Esophagus muscularis mucosa (tissue), 4 donors: ENCODE measurements around the gene FAM181A.

ENCODE experiments used
- CTCF ChIP-seq, 3 experiments: fragments of 200-600 bp in 2 of 3; fragments of 450-650 bp in 1 of 3; sonication (generic) in 2 of 3; IDR thresholded peaks; one replicate each; pipeline ENCODE4 v1.5.1; 2017 to 2019; ENCODE audit warnings: antibody characterized with exemption in 3 of 3, mild to moderate bottlenecking in 2 of 3, moderate library complexity in 1 of 3
- EP300 ChIP-seq: sonication (generic); formaldehyde crosslinking; IDR thresholded peaks from one replicate; pipeline ENCODE4 v1.6.1; 2017; ENCODE audit warnings: antibody characterized with exemption
- POLR2A ChIP-seq: fragments of 450-650 bp; IDR thresholded peaks from one replicate; pipeline ENCODE4 v1.6.1; 2017; ENCODE audit warnings: antibody characterized with exemption, moderate library complexity, mild to moderate bottlenecking, low read depth

DNA sequence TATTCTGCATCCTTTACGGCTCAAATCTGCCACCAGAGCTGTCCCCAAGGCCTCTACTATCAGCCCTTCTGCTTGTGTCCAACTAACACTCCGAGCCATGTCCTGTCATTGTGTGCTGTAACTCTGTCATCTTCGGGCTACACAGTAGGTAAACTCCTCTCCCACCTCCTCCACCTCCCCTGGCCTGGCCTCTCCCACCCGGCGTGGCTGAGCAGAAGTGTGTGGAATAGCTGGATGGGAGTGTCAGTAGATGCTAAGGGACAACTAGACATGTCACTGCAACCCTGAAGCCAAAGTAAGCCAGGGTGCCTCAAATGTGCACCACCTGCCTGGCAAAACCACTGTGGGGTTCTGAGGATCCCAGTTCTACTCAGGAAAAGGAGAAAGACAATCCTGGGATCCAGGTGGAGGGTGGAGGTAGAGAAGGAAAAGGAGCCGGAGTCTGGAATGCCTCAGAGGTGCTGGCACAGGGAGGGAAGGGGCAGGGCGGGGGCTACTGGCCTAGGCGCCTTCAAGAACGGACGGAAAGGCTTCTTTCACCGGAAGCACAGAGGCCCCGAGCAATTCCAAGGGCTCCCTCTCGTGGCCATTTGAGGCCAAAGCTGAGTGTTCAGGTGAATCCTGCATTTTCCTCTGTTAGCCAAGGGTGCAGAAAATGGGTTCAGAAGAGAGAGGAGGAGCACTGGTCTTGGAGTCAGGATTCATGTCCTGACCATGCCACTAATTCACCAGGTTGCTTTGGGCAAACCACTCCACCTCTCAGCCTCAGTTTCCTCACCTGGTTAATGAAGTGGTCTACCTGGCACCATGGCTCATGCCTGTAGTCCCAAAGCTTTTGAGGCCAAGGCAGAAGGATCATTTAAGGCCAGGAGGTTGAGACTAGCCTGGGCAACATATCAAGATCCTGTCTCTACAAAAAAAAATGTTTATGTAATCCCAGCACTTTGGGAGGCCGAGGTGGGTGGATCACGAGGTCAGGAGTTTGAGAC, 20.5 kb upstream of the FAM181A start:
- TF ChIP-seq CTCF (IDR thresholded peaks at IDR 0.05), result peak; percentile 65 to 82 (median 69)
- TF ChIP-seq EP300, result no peak
- TF ChIP-seq POLR2A, result no peak
